ENCODE data around the gene JUNB. TPM values are rescaled to one million over a fixed set of nuclear protein-coding genes. Genes with fewer than 3 reads are reported as not detected.

JUNB gene
- total RNA-seq, 1 donor from 2014 or later: 84.4 TPM

GRCh38 chr19:12840091-12841079, 49.1 kb downstream of the JUNB start:
- no peak for DNase-seq (ENCODE audit: low read depth)

GRCh38 chr19:12841094-12841493, 49.8 kb downstream of the JUNB start:
- DNase-seq (ENCODE audit: low read depth): no peak

DNA sequence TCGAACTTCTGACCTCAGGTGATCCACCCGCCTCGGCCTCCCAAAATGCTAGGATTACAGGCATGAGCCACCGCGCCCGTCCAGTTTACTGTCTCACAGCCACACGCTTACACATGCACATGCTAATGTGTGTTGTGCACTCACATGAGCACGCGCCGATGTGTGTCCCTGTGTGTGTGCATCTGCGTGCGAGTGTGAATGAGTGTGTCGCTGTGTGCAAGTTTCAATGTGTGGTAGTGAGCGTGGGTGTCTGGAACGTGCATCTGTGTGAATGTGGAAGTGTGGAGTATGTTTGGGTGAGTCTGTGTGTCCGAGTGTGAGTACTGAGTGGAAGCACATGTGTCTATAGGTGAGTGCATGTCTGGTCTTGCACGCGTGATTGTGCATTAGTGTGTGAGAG, 51.2 kb downstream of the JUNB start:
- DNase-seq (ENCODE audit: low read depth): no peak

Small RNA genes within 50 kb of the gene (microRNA-seq; reads per million reads assigned to microRNA genes)
- gene MIR5684: not detected

Other genes with a start within 250 kb of the JUNB start
- 5.8 and 6.0 TPM in 2 replicates for gene ZNF564, start 240.0 kb upstream of the JUNB start, total RNA-seq
- gene ZNF490, start 180.7 kb upstream of the JUNB start, total RNA-seq: 5.8 and 8.6 TPM in 2 replicates
- 12.5 and 13.6 TPM in 2 replicates for gene ZNF791, start 180.6 kb upstream of the JUNB start, total RNA-seq
- 50.7 and 52.0 TPM in 2 replicates for gene MAN2B1, start 124.7 kb upstream of the JUNB start, total RNA-seq
- gene WDR83, start 124.7 kb upstream of the JUNB start, total RNA-seq: 10.2 and 10.5 TPM in 2 replicates
- 72.5 and 97.1 TPM in 2 replicates for gene DHPS, start 109.6 kb upstream of the JUNB start, total RNA-seq
- gene GNG14, start 103.5 kb upstream of the JUNB start, total RNA-seq: not detected in 2 replicates
- gene FBXW9, start 94.9 kb upstream of the JUNB start, total RNA-seq: 11.9 and 12.2 TPM in 2 replicates
- gene TNPO2, start 67.6 kb upstream of the JUNB start, total RNA-seq: 45.6 and 51.3 TPM in 2 replicates
- gene TRIR, start 56.8 kb upstream of the JUNB start, total RNA-seq: 200 and 262 TPM in 2 replicates
- gene GET3, start 54.0 kb upstream of the JUNB start, total RNA-seq: 73.1 and 96.8 TPM in 2 replicates
- 0.05 and 0.24 TPM in 2 replicates for gene BEST2, start 39.7 kb upstream of the JUNB start, total RNA-seq
- 39.6 and 49.9 TPM in 2 replicates for gene HOOK2, start 15.9 kb upstream of the JUNB start, total RNA-seq
- 109 and 130 TPM in 2 replicates for gene PRDX2, start 10.3 kb downstream of the JUNB start, total RNA-seq
- not detected in 2 replicates for gene THSD8, start 10.6 kb downstream of the JUNB start, total RNA-seq
- gene RNASEH2A, start 15.1 kb downstream of the JUNB start, total RNA-seq: 3.5 and 4.3 TPM in 2 replicates
- gene RTBDN, start 43.1 kb downstream of the JUNB start, total RNA-seq: not detected in 2 replicates
- 0.42 TPM in 1 of 2 replicates, not detected in the other for gene MAST1, start 47.0 kb downstream of the JUNB start, total RNA-seq
- gene DNASE2, start 90.0 kb downstream of the JUNB start, total RNA-seq: 21.3 and 22.3 TPM in 2 replicates
- not detected in 2 replicates for gene KLF1, start 95.7 kb downstream of the JUNB start, total RNA-seq
- gene GCDH, start 99.7 kb downstream of the JUNB start, total RNA-seq: 32.8 and 42.3 TPM in 2 replicates
- gene SYCE2, start 127.8 kb downstream of the JUNB start, total RNA-seq: 0.16 TPM in 1 of 2 replicates, not detected in the other
- 47.8 and 55.7 TPM in 2 replicates for gene FARSA, start 142.2 kb downstream of the JUNB start, total RNA-seq
- gene CALR, start 147.1 kb downstream of the JUNB start, total RNA-seq: 890 and 1,463 TPM in 2 replicates
- 199 and 236 TPM in 2 replicates for gene RAD23A, start 154.4 kb downstream of the JUNB start, total RNA-seq
- 44.6 and 58.1 TPM in 2 replicates for gene GADD45GIP1, start 165.7 kb downstream of the JUNB start, total RNA-seq
- gene DAND5, start 178.1 kb downstream of the JUNB start, total RNA-seq: not detected in 2 replicates
- 17.7 and 23.3 TPM in 2 replicates for gene NFIX, start 204.0 kb downstream of the JUNB start, total RNA-seq

Data from myocyte (in vitro differentiated cells).